ENCODE measurements around the gene PRPF31. TPM values are rescaled to one million over a fixed set of nuclear protein-coding genes. Genes with fewer than 3 reads are reported as not detected.

The PRPF31 gene
- polyA plus RNA-seq, 1 experiment: 28.7 TPM

- Histone ChIP-seq H3K9me3 (ENCODE audit: control insufficient read depth, insufficient read depth, low read length) (no peaks in the 10 kb centered on the region), H3K27me3 (ENCODE audit: control insufficient read depth, insufficient read depth, low read length) (no peaks in the 10 kb centered on the region), H3K4me3 (ENCODE audit: low read depth, low read length) (no peak overlapping the region), H3K27ac (ENCODE audit: low read depth, low read length) (no peak overlapping the region)
- no peak for TF ChIP-seq CTCF (IDR thresholded peaks at IDR 0.05; ENCODE audit: low read depth, low read length)
- no peak for DNase-seq (ENCODE audit: low read depth, low spot score)
- POLR2A ChIA-PET: no interaction called here
- CTCF ChIA-PET: no interaction called here
Observed at GRCh38 chr19:54154603-54155345, 39.2 kb downstream of the PRPF31 start.

GRCh38 chr19:54155694-54156093 is 40.1 kb downstream of the PRPF31 start:
- Histone ChIP-seq H3K4me3 (ENCODE audit: low read depth, low read length) (no peak overlapping the region), H3K27me3 (ENCODE audit: control insufficient read depth, insufficient read depth, low read length) (no peaks in the 10 kb centered on the region), H3K9me3 (ENCODE audit: control insufficient read depth, insufficient read depth, low read length) (no peaks in the 10 kb centered on the region), H3K27ac (ENCODE audit: low read depth, low read length) (no peak overlapping the region)
- ChIA-PET POLR2A (interaction anchor here (0.9 kb wide), 1 partner anchor 19 kb away, joined by 4 read pairs; the partner anchor contains the start of gene CNOT3), CTCF (no interaction called here)
- no peak for TF ChIP-seq CTCF (IDR thresholded peaks at IDR 0.05; ENCODE audit: low read depth, low read length)
- DNase-seq (ENCODE audit: low read depth, low spot score): no peak

GRCh38 chr19:54156490-54156889 is 40.9 kb downstream of the PRPF31 start:
- Histone ChIP-seq H3K27ac (ENCODE audit: low read depth, low read length) (no peak overlapping the region), H3K27me3 (ENCODE audit: control insufficient read depth, insufficient read depth, low read length) (no peaks in the 10 kb centered on the region), H3K9me3 (ENCODE audit: control insufficient read depth, insufficient read depth, low read length) (no peaks in the 10 kb centered on the region), H3K4me3 (ENCODE audit: low read depth, low read length) (no peak overlapping the region)
- POLR2A ChIA-PET: interaction anchor here (0.8 to 0.9 kb wide), 2 partner anchors 19 to 34 kb away, joined by 3 to 4 read pairs; partner anchors contain the start of genes CNOT3 and TSEN34
- DNase-seq (ENCODE audit: low read depth, low spot score): no peak
- no peak for TF ChIP-seq CTCF (IDR thresholded peaks at IDR 0.05; ENCODE audit: low read depth, low read length)
- CTCF ChIA-PET: no interaction called here

- ChIA-PET CTCF (no interaction called here), POLR2A (interaction anchor here (0.8 to 0.9 kb wide), 2 partner anchors 34 to 42 kb away, joined by 3 read pairs; partner anchors contain the start of gene TSEN34)
- Histone ChIP-seq H3K4me3 (ENCODE audit: low read depth, low read length) (no peak overlapping the region), H3K9me3 (ENCODE audit: control insufficient read depth, insufficient read depth, low read length) (no peaks in the 10 kb centered on the region), H3K27me3 (ENCODE audit: control insufficient read depth, insufficient read depth, low read length) (no peaks in the 10 kb centered on the region), H3K27ac (ENCODE audit: low read depth, low read length) (peak overlapping the region; percentile 21)
- DNase-seq (ENCODE audit: low read depth, low spot score): no peak
- no peak for TF ChIP-seq CTCF (IDR thresholded peaks at IDR 0.05; ENCODE audit: low read depth, low read length)
Observed at GRCh38 chr19:54156953-54157352, 41.4 kb downstream of the PRPF31 start.

GRCh38 chr19:54158812-54159351 is 43.3 kb downstream of the PRPF31 start:
- Histone ChIP-seq H3K27me3 (ENCODE audit: control insufficient read depth, insufficient read depth, low read length) (no peaks in the 10 kb centered on the region), H3K9me3 (ENCODE audit: control insufficient read depth, insufficient read depth, low read length) (peaks cover 7% of the 10 kb centered on the region; the same call in 1 of the 2 replicates), H3K4me3 (ENCODE audit: low read depth, low read length) (peak overlapping the region; percentile 97), H3K27ac (ENCODE audit: low read depth, low read length) (peak overlapping the region; percentile 68)
- TF ChIP-seq CTCF (IDR thresholded peaks at IDR 0.05; ENCODE audit: low read depth, low read length): no peak
- ChIA-PET POLR2A (interaction anchor here (0.6 to 2.5 kb wide), 9 partner anchors 9 to 1101 kb away, joined by 3 to 16 read pairs (median 3); partner anchors contain the start of genes CNOT3, LENG8, MYADM and PRPF31), CTCF (interaction anchor here (1.5 to 1.7 kb wide), 2 partner anchors 15 to 21 kb away, joined by 4 to 6 read pairs; partner anchors contain the start of genes CNOT3 and TMC4)
- DNase-seq (ENCODE audit: low read depth, low spot score): no peak

Measured in AG04450 (cell line).